Thyroid gland (tissue), 4 donors: Measurements from ENCODE around the gene RPGRIP1.

Experiments used
- CTCF ChIP-seq, 6 experiments: fragments of 200-600 bp in 3 of 6; fragments of 450-650 bp in 3 of 6; sonication (generic) in 3 of 6; IDR thresholded peaks; one replicate each; pipeline ENCODE4 v1.5.1; 2016 to 2019; ENCODE audit warnings: antibody characterized with exemption in 6 of 6, mild to moderate bottlenecking in 2 of 6, inconsistent platforms in 1 of 6, moderate library complexity in 1 of 6
- POLR2A ChIP-seq, 2 donors: fragments of 450-650 bp; IDR thresholded peaks; one replicate each; pipeline ENCODE4 v1.6.1; 2017; ENCODE audit warnings: antibody characterized with exemption in 2 of 2, mild to moderate bottlenecking in 2 of 2, moderate library complexity in 1 of 2

DNA sequence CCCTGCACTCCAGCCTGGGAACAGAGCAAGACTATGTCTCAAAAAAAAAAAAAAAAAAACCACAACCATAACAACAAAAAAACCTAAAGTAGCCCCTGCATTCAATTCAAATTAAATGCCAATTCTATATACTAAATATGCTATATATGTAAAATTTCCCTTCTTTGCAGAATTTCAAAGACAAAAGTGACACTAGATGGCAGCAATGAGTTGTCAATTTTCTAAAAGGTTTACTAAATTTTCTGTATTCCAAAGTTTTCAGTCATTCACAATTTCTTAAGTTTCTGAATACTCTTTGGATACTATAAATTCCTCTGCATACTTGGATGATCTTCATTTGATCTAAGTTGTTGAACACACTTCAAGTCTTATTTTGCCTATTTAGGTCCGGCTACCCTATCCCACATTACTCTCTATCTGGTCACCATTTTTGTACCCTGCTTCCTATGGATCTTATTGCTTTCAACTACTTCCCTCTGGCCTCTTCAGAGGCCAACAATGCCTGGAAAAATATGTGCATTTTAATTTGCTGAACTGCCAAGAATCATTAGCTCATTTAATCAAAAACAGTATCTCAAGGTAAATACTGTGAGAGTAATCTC, 38.6 kb upstream of the RPGRIP1 start:
- TF ChIP-seq CTCF (IDR thresholded peaks at IDR 0.05) = peak in 4 of 6 experiments; percentile 27 to 46 (median 36)
- no peak for TF ChIP-seq POLR2A (IDR thresholded peaks at IDR 0.05)
